Measurements from ENCODE around the gene NGFR. TPM values are rescaled to one million over a fixed set of nuclear protein-coding genes. Genes with fewer than 3 reads are reported as not detected.

NGFR gene
- total RNA-seq, 1 experiment from 2014 or later = 0.11 TPM

DNA sequence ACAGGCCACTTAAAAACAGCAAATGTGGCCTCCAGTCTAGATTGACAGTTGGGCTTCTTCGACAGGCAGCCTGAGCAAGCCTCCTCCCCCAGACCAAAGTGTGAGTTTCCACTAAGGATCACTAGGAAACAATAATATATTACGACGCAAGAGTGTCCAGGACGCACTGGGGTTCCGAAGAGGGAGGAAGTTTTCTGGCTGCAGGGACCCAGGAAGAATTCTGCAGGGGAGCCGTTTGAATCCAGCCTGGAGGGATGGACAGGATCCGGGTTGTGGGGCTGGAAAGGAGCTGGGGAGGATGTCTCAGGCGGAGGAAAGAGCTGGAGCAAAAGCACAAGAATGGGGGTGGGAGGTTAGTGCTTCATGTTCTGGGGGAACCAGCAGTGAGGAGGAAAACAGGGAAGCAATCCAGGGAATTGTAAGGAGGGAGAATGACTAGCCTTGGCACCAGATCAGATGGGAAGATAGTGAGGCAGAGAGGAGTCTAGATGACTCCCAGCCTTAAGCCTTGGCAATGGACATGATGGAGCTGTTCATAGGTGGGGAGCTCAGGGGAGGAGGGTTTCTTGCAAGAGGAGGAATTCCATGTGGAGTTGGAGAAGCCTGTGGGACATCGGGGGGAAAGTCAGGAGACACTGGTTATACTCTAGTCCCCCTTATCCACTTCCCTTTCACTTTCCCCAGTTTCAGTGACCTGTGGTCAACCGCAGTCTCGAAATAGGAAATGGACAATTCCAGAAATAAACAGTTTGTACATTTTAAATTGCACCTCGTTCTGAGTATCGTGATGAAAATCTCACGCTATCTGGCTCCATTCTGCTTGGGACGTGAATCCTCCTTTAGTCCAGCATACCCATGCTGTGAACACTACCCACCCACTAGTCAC, 26.6 kb downstream of the NGFR start:
- no peak overlapping the region for H3K4me3 ChIP-seq
- H3K4me1 ChIP-seq (replicated peaks) = peaks cover 4% of the 10 kb centered on the region
- no peak for DNase-seq (ENCODE audit: low read depth in 1 of 2, low spot score in 2 of 2)
- no peaks in the 10 kb centered on the region for H3K36me3 ChIP-seq
- H3K27ac ChIP-seq = no peak overlapping the region
- no peaks in the 10 kb centered on the region for H3K9me3 ChIP-seq (replicated peaks)
- H3K27me3 ChIP-seq (replicated peaks) = no peaks in the 10 kb centered on the region; the same call in 1 of the 2 replicates

DNA sequence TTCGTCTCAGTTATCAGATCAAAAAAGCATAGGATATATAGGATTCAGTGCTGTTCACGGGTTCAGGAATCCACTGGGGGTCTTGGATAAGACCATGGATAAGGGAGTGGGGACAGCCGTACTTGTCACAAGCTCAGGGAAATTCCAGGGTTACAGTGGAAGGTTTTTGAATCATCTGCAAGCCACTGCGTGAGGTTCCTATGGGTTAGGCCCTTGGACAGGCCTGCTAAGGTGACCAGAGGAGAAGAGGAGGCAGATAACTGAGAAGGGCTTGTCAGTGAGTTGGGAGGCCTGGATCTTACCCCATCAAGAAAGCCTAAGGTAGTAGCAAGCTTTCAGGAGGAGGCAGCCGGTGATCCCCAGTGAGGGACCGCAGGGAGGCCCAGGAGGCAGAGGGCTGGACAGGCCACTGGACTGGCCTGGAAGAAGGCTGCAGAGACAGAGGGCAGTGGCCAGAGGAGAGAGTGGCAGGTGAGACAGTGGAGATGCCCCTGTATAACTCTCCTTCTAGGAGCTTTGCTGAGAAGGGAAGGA, 27.3 kb downstream of the NGFR start:
- Histone ChIP-seq H3K27ac (no peak overlapping the region), H3K4me3 (no peak overlapping the region), H3K4me1 (replicated peaks) (peaks cover 4% of the 10 kb centered on the region; the same call in 1 of the 2 replicates), H3K9me3 (replicated peaks) (no peaks in the 10 kb centered on the region), H3K27me3 (replicated peaks) (no peaks in the 10 kb centered on the region; the same call in 1 of the 2 replicates), H3K36me3 (no peaks in the 10 kb centered on the region)
- DNase-seq (ENCODE audit: low read depth in 1 of 2, low spot score in 2 of 2) = no peak

DNA sequence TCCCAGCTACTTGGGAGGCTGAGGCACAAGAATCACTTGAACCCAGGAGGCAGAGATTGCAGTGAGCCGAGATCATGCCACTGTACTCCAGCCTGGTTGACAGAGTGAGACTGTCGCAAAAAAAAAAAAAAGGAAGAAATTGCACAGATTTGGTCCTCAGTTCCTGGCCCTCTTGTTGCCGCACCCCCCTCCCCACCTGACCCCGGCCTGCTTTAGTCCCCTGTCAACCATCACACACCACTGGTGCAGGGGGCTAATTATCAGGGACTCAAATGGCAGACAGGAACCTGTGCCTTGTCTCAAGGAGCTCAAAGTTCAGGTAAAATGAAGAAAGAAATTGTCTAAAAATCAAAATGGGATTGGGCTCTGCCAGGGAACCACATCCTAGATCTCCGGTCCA, 28.1 kb downstream of the NGFR start:
- peaks cover 4% of the 10 kb centered on the region; the same call in 1 of the 2 replicates for H3K4me1 ChIP-seq (replicated peaks)
- no peak for DNase-seq (ENCODE audit: low read depth in 1 of 2, low spot score in 2 of 2)
- H3K27ac ChIP-seq = no peak overlapping the region
- no peaks in the 10 kb centered on the region for H3K9me3 ChIP-seq (replicated peaks)
- no peaks in the 10 kb centered on the region for H3K36me3 ChIP-seq
- H3K4me3 ChIP-seq = no peak overlapping the region
- H3K27me3 ChIP-seq (replicated peaks) = no peaks in the 10 kb centered on the region; the same call in 1 of the 2 replicates

DNA sequence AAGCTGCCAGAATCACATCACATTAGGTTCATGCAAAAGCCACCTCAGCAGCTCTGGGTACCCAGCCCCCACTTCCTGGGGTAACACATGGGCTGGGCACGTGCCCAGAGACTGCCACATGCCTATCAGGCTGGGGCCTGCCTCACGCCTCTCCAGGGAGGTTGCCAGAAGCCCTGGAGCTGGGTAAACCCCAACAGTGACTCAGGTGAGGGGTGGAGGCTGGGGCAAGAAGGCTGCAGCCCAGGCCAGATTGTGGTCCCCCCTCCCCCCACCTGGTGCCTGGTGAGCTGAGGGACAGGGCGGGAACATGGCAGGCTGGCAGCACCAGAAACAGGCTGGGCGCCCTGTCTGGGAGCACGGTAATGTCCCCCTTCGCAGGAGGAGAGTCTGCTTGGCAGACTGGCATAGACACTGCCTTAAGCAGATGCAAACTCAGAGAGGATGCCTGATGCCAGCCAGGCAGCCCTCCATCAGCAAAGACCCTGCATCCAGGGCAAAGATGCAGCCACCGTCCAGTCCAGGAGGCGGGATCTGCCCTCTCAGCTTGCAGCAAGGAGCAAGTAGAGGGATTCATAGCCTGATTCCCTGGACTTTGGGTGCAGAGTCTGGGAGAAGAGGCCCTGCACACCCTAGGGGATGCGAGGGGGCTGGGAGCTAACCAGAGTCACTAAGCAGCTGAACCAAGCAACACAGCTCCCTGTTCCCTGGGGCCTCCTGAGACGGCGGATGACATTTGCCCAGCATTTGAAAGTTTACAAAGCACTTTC, 28.8 kb downstream of the NGFR start:
- no peak for DNase-seq (ENCODE audit: low read depth in 1 of 2, low spot score in 2 of 2)
- Histone ChIP-seq H3K27me3 (replicated peaks) (no peaks in the 10 kb centered on the region; the same call in 1 of the 2 replicates), H3K4me1 (replicated peaks) (peaks cover 4% of the 10 kb centered on the region; the same call in 1 of the 2 replicates)

DNA sequence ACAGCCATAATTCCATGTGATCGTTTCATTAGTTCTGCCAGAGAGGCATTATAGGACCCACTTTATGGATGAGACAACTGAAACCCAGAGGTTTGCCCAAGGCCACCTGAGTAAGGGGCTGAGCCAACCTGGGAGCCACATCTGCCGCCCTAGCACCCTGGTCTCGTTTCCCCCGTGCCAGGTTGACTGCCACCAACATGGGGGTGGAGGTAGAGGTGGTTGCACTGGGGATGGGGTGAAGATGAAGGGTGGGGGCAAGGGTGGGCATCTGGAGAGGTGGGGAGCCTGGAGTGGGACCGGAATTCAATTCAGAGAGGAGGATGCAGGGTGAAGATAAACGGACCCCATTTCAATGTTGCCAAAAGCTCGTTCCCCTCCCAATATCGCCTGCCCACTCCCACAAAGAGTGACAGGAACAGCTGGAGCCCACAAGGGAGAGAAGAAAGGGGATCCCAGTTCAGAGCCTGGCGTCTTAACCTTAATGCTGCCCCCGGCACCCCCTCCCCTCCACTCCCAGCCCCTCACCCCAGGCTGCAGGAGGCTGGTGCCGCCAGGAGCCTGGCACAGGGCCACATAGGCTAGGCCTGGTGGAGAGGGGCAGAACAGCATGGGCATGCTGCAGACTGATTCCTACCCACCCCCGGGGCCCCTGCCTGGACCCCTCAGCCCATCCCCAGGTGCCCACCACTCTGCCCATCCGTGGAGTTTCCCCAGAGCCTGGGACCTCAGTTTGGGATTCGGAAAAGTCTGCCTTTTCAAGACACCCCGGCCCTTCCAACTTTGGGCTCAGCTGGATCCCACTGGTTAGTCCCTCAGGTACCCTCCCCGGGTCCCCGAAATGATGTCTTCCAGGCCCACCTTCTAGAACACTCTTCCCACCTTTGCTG, 29.6 kb downstream of the NGFR start:
- H3K4me3 ChIP-seq = no peak overlapping the region
- no peak for DNase-seq (ENCODE audit: low read depth in 1 of 2, low spot score in 2 of 2)
- no peaks in the 10 kb centered on the region; the same call in none of the 2 replicates for H3K27me3 ChIP-seq (replicated peaks)

More for the DNA sequence above, 28.8 kb downstream of the NGFR start:
- Histone ChIP-seq H3K27ac (no peak overlapping the region), H3K36me3 (no peaks in the 10 kb centered on the region), H3K9me3 (replicated peaks) (no peaks in the 10 kb centered on the region), H3K4me3 (no peak overlapping the region)

DNA sequence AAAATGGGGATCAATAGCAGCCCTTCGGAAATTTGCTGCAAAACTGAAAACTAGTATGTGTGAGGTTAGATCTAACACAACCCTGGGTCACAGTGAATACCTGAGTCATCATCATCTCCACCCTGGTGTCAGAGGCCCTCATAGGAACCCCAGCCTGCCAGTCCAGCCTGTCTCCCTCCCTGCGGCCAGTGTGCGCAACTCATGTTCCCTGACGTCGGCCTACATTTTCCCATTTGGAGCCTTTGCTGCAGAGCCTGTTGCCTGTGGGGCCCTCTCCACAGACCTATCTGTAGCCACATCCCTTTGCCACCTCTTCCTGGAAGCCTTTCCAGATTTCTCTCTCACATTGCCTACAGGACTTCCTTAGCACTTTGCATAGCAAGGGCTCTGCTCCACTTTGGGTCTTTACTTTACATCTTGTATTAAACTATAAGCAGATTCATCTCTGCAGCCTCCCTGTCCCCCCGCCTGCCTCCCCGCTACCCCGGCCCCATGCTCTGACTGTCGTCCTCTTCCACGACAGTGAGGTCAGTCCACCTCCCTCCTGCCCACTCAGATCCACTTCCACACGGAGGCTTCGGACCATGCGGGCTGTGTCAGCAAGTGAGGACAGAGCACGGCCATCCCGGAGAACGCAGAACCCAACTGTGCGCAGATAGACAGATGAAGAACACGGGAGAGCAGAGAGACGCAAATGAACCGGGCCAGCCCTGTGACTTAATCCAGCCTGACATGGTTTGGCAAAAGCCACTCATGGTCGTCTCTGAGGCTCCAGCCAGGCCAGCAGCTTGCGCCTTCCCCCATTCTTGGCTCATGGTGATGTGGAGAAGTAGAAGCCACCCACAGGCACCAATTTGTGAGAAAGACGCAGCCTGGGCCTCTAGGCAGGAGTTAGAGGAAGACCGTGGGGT, 31.0 kb downstream of the NGFR start:
- no peak overlapping the region for H3K27ac ChIP-seq
- no peak for DNase-seq (ENCODE audit: low read depth in 1 of 2, low spot score in 2 of 2)
- H3K4me3 ChIP-seq = no peak overlapping the region
- no peaks in the 10 kb centered on the region for H3K9me3 ChIP-seq (replicated peaks)
- no peaks in the 10 kb centered on the region for H3K36me3 ChIP-seq
- peaks cover 4% of the 10 kb centered on the region; the same call in 1 of the 2 replicates for H3K4me1 ChIP-seq (replicated peaks)
- H3K27me3 ChIP-seq (replicated peaks) = peaks cover 6% of the 10 kb centered on the region

More for the DNA sequence above, 29.6 kb downstream of the NGFR start:
- Histone ChIP-seq H3K9me3 (replicated peaks) (no peaks in the 10 kb centered on the region), H3K27ac (no peak overlapping the region), H3K4me1 (replicated peaks) (peaks cover 4% of the 10 kb centered on the region; the same call in 1 of the 2 replicates), H3K36me3 (no peaks in the 10 kb centered on the region)

DNA sequence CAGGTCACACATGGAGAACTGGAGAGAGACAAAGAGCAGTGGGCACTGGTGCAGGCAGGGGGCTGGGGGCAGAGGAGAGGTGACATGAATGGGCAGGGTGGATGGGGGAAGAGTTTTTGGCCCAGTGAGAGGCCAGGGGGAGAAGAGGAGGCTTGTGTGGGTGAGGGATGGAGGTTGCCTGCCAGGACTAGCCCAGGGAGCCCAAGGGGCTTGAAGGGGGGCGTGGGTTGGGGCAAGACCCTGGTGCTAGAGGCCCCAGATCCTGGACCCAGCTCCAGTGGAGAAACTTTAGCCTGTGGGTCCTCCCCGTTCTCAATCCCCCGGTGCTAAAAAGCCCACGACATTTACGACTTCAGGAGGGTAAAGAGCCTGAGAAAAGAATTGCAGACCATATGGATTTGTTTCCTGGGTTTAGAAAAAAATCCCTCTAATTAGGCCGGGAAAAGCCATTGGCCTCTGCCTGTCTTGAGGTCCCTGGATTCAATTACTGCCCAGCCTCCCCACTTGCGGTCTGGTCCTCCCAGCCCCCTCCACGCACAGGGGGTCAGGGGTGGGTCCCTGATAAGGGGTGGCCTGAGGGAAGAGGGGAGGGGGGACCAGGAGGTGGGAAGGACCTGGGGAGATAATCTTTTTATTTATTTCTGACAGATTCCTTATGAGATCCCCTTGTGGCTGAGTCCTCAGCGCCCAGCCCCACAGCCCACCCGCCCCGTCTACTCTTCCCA, 33.0 kb downstream of the NGFR start:
- Histone ChIP-seq H3K36me3 (no peaks in the 10 kb centered on the region), H3K9me3 (replicated peaks) (no peaks in the 10 kb centered on the region), H3K27me3 (replicated peaks) (peaks cover 15% of the 10 kb centered on the region), H3K27ac (no peak overlapping the region), H3K4me1 (replicated peaks) (peaks cover 4% of the 10 kb centered on the region; the same call in 1 of the 2 replicates), H3K4me3 (no peak overlapping the region)
- DNase-seq (ENCODE audit: low read depth in 1 of 2, low spot score in 2 of 2) = no peak

DNA sequence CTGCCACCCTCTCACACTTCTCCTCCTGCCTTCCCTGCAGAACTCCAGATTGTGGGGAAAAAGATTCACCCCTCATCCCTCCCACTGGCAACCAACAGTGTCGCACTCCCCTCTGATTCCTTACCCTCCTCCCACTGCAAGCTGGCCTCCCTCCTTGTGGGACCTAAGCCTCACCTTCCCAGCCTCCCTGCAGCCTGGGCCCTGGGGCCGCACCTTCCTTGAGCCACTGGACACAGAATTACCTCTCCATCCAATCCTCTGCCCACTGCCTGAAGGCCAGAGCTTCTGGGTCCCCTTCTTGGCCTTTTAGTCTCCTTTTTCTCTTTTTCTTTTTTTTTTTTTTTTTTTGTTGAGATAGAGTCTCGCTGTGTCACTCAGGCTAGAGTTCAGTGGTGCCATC, 33.9 kb downstream of the NGFR start:
- Histone ChIP-seq H3K27ac (no peak overlapping the region), H3K9me3 (replicated peaks) (no peaks in the 10 kb centered on the region), H3K4me3 (no peak overlapping the region), H3K27me3 (replicated peaks) (peaks cover 21% of the 10 kb centered on the region), H3K36me3 (no peaks in the 10 kb centered on the region), H3K4me1 (replicated peaks) (no peaks in the 10 kb centered on the region)
- DNase-seq (ENCODE audit: low read depth in 1 of 2, low spot score in 2 of 2) = no peak

DNA sequence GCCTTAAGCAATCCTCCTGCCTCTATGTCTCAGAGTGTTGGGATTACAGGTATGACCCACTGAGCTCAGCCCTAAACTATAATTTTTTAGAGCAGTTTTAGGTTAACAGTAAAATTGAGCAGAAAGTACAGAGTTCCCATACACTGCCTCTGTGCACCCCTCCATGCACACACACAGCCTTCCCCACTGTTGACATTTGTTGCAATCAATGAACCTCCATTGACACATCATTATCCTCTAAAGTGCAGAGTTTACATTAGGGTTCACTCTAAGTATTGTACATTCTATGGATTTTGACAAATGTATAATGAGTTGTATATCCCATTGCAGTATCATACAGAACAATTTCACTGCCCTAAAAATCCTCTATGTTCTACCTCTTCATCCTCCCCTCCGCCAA, 35.0 kb downstream of the NGFR start:
- Histone ChIP-seq H3K27me3 (replicated peaks) (peaks cover 21% of the 10 kb centered on the region), H3K9me3 (replicated peaks) (no peaks in the 10 kb centered on the region), H3K4me3 (no peak overlapping the region), H3K4me1 (replicated peaks) (no peaks in the 10 kb centered on the region), H3K36me3 (no peaks in the 10 kb centered on the region), H3K27ac (no peak overlapping the region)
- DNase-seq (ENCODE audit: low read depth in 1 of 2, low spot score in 2 of 2) = no peak

DNA sequence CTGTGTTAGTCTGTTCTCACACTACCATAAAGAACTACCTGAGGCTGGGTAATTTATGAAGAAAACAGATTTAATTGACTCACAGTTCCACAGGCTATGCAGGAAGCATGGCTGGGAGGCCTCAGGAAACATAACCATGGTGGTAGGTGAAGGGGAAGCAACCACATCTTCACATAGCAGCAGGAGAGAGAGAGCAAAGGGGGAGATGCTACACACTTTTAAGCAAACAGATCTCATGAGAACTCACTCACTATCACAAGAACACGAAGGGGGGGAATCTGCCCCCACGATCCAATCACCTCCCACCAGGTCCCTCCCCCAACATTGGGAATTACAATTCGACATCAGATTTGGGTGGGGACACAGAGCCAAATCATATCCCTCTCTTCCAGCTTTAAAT, 48.8 kb downstream of the NGFR start:
- Histone ChIP-seq H3K27me3 (replicated peaks) (peaks cover under 1% of the 10 kb centered on the region; the same call in 1 of the 2 replicates), H3K9me3 (replicated peaks) (no peaks in the 10 kb centered on the region; the same call in none of the 2 replicates), H3K27ac (no peak overlapping the region), H3K36me3 (no peaks in the 10 kb centered on the region), H3K4me1 (replicated peaks) (no peaks in the 10 kb centered on the region), H3K4me3 (no peak overlapping the region)
- DNase-seq (ENCODE audit: low read depth in 1 of 2, low spot score in 2 of 2) = no peak

DNA sequence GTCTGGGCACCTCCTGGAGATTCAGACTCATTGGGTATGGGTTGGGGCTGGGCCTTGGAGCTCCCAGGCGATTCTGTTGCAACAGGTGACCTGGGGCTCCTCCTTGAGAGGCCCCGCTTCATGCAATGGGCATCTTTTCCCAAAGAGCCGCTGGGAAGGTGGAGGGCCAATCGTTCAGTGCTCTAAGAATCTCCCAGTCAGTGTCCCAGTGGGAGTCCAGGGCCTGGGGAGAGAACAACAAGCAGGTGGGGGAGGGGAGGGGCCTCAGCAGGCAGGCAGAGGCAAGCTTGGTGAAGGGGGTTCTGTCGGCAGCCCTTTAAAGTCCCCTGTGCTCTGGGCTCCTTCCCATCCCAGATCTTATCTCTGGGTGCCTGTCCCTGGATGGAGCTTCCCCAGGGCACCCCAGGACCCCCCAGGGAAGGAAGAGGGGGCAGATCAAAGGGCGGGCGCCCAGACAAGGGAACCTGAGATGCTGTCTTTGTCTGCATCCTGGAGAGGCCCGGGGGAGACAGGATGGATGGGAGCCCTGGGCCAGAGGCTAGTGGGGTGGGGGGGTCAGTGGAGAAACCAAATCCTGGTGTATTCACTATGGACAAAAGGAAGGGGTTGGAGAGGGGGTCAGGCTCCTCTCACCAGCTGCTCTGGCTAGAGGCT, 50.0 kb downstream of the NGFR start:
- H3K4me3 ChIP-seq = no peak overlapping the region
- no peaks in the 10 kb centered on the region for H3K36me3 ChIP-seq
- H3K27me3 ChIP-seq (replicated peaks) = no peaks in the 10 kb centered on the region
- no peaks in the 10 kb centered on the region for H3K4me1 ChIP-seq (replicated peaks)
- H3K9me3 ChIP-seq (replicated peaks) = no peaks in the 10 kb centered on the region; the same call in none of the 2 replicates
- DNase-seq (ENCODE audit: low read depth in 1 of 2, low spot score in 2 of 2) = no peak
- H3K27ac ChIP-seq = no peak overlapping the region
